Left lung (tissue), 10 donors: ENCODE data around the gene SCG5. TPM values are rescaled to one million over a fixed set of nuclear protein-coding genes. Genes with fewer than 3 reads are reported as not detected.

ENCODE experiments used
- ATAC-seq: fragments of 200-7000 bp; cut with Tn5 transposase; one replicate; pipeline ENCODE4 v1.9.1; 2020; ENCODE audit warnings: moderate library complexity
- DNase-seq, 4 donors: peaks; one replicate each; pipeline ENCODE4 v3.0.0-alpha.2; 2013 to 2020
- H3K27ac ChIP-seq, 2 donors: fragments of 200-600 bp; sonication (generic) in 1 of 2; one replicate each; pipeline versions ENCODE4 v1.5.0 to v1.8.0; 2020 to 2021
- H3K27me3 ChIP-seq, 2 donors: fragments of 200-600 bp; sonication (generic) in 1 of 2; one replicate each; pipeline versions ENCODE4 v1.5.0 to v1.8.0; 2020 to 2021
- H3K36me3 ChIP-seq, 2 donors: fragments of 200-600 bp; sonication (generic) in 1 of 2; one replicate each; pipeline versions ENCODE4 v1.5.0 to v1.8.0; 2020 to 2021
- H3K4me1 ChIP-seq, 2 donors: fragments of 200-600 bp; one replicate each; pipeline ENCODE4 v1.8.0; 2021
- H3K4me3 ChIP-seq, 2 donors: fragments of 200-600 bp; sonication (generic) in 1 of 2; one replicate each; pipeline versions ENCODE4 v1.5.0 to v1.8.0; 2020 to 2021; ENCODE audit warnings: mild to moderate bottlenecking in 1 of 2
- H3K9me3 ChIP-seq, 2 donors: fragments of 200-600 bp; sonication (generic) in 1 of 2; one replicate each; pipeline versions ENCODE4 v1.5.0 to v1.8.0; 2020 to 2021
- intact Hi-C, 2 donors: fragments of 100-400 bp; cut with DNase I; formaldehyde crosslinking; loops; one replicate each; pipeline versions ENCODE4 v1.11.2 to v1.14.2; 2022
- polyA plus RNA-seq, 6 donors: library from polyadenylated mRNA; unstranded; fragments of 120-200 nt; gene quantifications; one replicate each; pipeline ENCODE4 v1.2.1, GENCODE V29; 2013; ENCODE audit not compliant: insufficient read length in 6 of 6
- total RNA-seq, 2 donors: library from RNA; stranded (reverse); fragmentation: NEBNext Ultra II Directional; extraction: Animal tissue kit (Norgen Biotek cat#: 25700); gene quantifications; one replicate each; pipeline ENCODE4 v1.2.1, GENCODE V29; 2021
- TF ChIP-seq, protein P1 (sequence below), 2 donors: fragments of 200-600 bp; sonication (generic) in 1 of 2; IDR thresholded peaks; one replicate each; pipeline versions ENCODE4 v1.5.0 to v1.8.0; 2021; ENCODE audit warnings: antibody characterized with exemption in 2 of 2
- donor health status: DM: no; HTN: yes; CAD: no.
- donor health status: DM: no; HTN: no; CAD: no.

Gene SCG5
- total and polyA plus RNA-seq, 8 donors = 0.73 to 12.7 (median 7.7) TPM

GRCh38 chr15:32704395-32704981 lies 63.0 kb downstream of the SCG5 start:
- no peak overlapping the region for H3K4me3 ChIP-seq

GRCh38 chr15:32705446-32705845 lies 63.9 kb downstream of the SCG5 start:
- intact Hi-C loops = no loop called here
- Histone ChIP-seq H3K27ac (no peak overlapping the region), H3K4me3 (no peak overlapping the region), H3K4me1 (no peaks in the 10 kb centered on the region), H3K9me3 (no peaks in the 10 kb centered on the region), H3K27me3 (peaks cover 0 to 32% of the 10 kb centered on the region in 2 donors), H3K36me3 (no peaks in the 10 kb centered on the region)
- DNase-seq (no peak), ATAC-seq (no peak)
- TF ChIP-seq, protein P1, sequence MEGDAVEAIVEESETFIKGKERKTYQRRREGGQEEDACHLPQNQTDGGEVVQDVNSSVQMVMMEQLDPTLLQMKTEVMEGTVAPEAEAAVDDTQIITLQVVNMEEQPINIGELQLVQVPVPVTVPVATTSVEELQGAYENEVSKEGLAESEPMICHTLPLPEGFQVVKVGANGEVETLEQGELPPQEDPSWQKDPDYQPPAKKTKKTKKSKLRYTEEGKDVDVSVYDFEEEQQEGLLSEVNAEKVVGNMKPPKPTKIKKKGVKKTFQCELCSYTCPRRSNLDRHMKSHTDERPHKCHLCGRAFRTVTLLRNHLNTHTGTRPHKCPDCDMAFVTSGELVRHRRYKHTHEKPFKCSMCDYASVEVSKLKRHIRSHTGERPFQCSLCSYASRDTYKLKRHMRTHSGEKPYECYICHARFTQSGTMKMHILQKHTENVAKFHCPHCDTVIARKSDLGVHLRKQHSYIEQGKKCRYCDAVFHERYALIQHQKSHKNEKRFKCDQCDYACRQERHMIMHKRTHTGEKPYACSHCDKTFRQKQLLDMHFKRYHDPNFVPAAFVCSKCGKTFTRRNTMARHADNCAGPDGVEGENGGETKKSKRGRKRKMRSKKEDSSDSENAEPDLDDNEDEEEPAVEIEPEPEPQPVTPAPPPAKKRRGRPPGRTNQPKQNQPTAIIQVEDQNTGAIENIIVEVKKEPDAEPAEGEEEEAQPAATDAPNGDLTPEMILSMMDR (IDR thresholded peaks at IDR 0.05) = no peak

More at GRCh38 chr15:32704395-32704981, 63.0 kb downstream of the SCG5 start:
- Histone ChIP-seq H3K9me3 (no peaks in the 10 kb centered on the region), H3K36me3 (no peaks in the 10 kb centered on the region), H3K4me1 (no peaks in the 10 kb centered on the region), H3K27ac (no peak overlapping the region), H3K27me3 (peaks cover 0 to 31% of the 10 kb centered on the region in 2 donors)
- intact Hi-C loops = no loop called here
- DNase-seq = no peak
- TF ChIP-seq, protein P1 (IDR thresholded peaks at IDR 0.05) = no peak
- no peak for ATAC-seq

DNA sequence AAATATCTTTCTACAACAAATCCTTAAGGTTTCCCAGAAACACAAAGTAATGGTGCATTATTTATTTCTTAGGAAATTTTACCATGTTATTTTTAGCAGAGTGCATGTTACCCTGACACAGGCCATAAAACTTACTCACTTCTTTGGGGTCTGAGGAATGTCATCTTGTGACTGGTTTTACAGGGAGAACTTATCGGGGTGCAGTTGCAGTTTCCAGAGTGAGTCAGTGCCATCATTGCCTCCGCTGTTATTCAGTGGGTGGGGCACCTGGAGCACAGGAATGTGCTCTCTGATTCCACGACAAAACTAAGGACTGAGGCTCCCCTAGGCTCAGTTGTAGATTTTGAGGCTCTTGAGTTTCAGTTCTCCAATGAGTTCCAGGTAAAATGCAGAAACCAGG lies 65.2 kb downstream of the SCG5 start:
- H3K4me1 ChIP-seq = no peaks in the 10 kb centered on the region
- intact Hi-C loops = no loop called here
- ATAC-seq (no peak), DNase-seq (no peak)
- H3K36me3 ChIP-seq = no peaks in the 10 kb centered on the region
- no peak overlapping the region for H3K4me3 ChIP-seq
- TF ChIP-seq, protein P1 (IDR thresholded peaks at IDR 0.05) = no peak
- H3K9me3 ChIP-seq = no peaks in the 10 kb centered on the region
- H3K27ac ChIP-seq = no peak overlapping the region
- peaks cover 0 to 41% of the 10 kb centered on the region in 2 donors for H3K27me3 ChIP-seq

GRCh38 chr15:32707436-32707835 lies 65.9 kb downstream of the SCG5 start:
- DNase-seq (no peak), ATAC-seq (no peak)
- intact Hi-C loops = no loop called here
- H3K36me3 ChIP-seq = no peaks in the 10 kb centered on the region
- H3K4me3 ChIP-seq = no peak overlapping the region
- H3K27ac ChIP-seq = no peak overlapping the region
- peaks cover 0 to 48% of the 10 kb centered on the region in 2 donors for H3K27me3 ChIP-seq
- H3K4me1 ChIP-seq = no peaks in the 10 kb centered on the region
- TF ChIP-seq, protein P1 (IDR thresholded peaks at IDR 0.05) = no peak
- H3K9me3 ChIP-seq = no peaks in the 10 kb centered on the region

- Histone ChIP-seq H3K4me3 (no peak overlapping the region), H3K9me3 (no peaks in the 10 kb centered on the region), H3K27me3 (peaks cover 14 to 59% of the 10 kb centered on the region in 2 donors), H3K36me3 (no peaks in the 10 kb centered on the region), H3K27ac (no peak overlapping the region), H3K4me1 (no peaks in the 10 kb centered on the region)
- DNase-seq (no peak), ATAC-seq (no peak)
- intact Hi-C loops = no loop called here
- TF ChIP-seq, protein P1 (IDR thresholded peaks at IDR 0.05) = no peak
These were observed 68.0 kb downstream of the SCG5 start for GRCh38 chr15:32709295-32710033.
